CD8-positive, alpha-beta memory T cell (primary cell): ENCODE results near the gene DSCAM. TPM values are rescaled to one million over a fixed set of nuclear protein-coding genes. Genes with fewer than 3 reads are reported as not detected.

Experiments
- CTCF ChIA-PET: fragments of 350-600 bp; sonication (Branson Sonifier 250); formaldehyde crosslinking; loops from one replicate; lab custom pipeline; 2021; ENCODE audit warnings: antibody characterized with exemption; lab: Charles Lee
- POLR2A ChIA-PET: fragments of 350-600 bp; sonication (Branson Sonifier 250); formaldehyde crosslinking; loops from one replicate; lab custom pipeline; 2021; ENCODE audit warnings: antibody characterized with exemption; lab: Charles Lee
- DNase-seq, 5 donors: peaks; one replicate each; pipeline versions ENCODE4 v3.0.0 to v3.0.0-alpha.2; 2020 to 2022; ENCODE audit warnings: mixed read lengths in 1 of 5
- H3K27ac ChIP-seq: one replicate; pipeline ENCODE4 v1.7.0; 2013; ENCODE audit warnings: low read depth, mild to moderate bottlenecking, low read length, moderate library complexity
- H3K27me3 ChIP-seq: 2 replicates; pipeline ENCODE4 v1.7.0; 2013; ENCODE audit warnings: low read length, mild to moderate bottlenecking; ENCODE audit not compliant: insufficient read depth, poor library complexity, severe bottlenecking
- H3K36me3 ChIP-seq: 2 replicates; pipeline ENCODE4 v1.7.0; 2013; ENCODE audit warnings: mild to moderate bottlenecking, low read length, moderate library complexity; ENCODE audit not compliant: insufficient read depth
- H3K4me1 ChIP-seq: 2 replicates; pipeline ENCODE4 v1.7.0; 2013; ENCODE audit warnings: mild to moderate bottlenecking, low read length, moderate library complexity; ENCODE audit not compliant: insufficient read depth
- H3K4me3 ChIP-seq: 2 replicates; pipeline ENCODE4 v1.7.0; 2013; ENCODE audit warnings: mild to moderate bottlenecking, low read length
- H3K9me3 ChIP-seq: 2 replicates; pipeline ENCODE4 v1.7.0; 2013; ENCODE audit warnings: mild to moderate bottlenecking, low read length
- H3K27ac Mint-ChIP-seq, 8 donors: one replicate each; pipeline ENCODE4 v1.8.0; 2020 to 2021; ENCODE audit warnings: mixed read lengths in 8 of 8, mild to moderate bottlenecking in 6 of 8, inconsistent platforms in 3 of 8, moderate library complexity in 3 of 8
- H3K27me3 Mint-ChIP-seq, 2 donors: one replicate each; pipeline ENCODE4 v1.8.0; 2020 to 2021; ENCODE audit warnings: mixed read lengths in 2 of 2, mild to moderate bottlenecking in 1 of 2, moderate library complexity in 1 of 2
- H3K36me3 Mint-ChIP-seq, 3 donors: one replicate each; pipeline ENCODE4 v1.8.0; 2020 to 2021; ENCODE audit warnings: mixed read lengths in 3 of 3, inconsistent platforms in 1 of 3, mild to moderate bottlenecking in 1 of 3
- H3K4me1 Mint-ChIP-seq, 3 donors: one replicate each; pipeline ENCODE4 v1.8.0; 2020 to 2021; ENCODE audit warnings: mixed read lengths in 3 of 3, inconsistent platforms in 1 of 3, mild to moderate bottlenecking in 1 of 3
- H3K4me3 Mint-ChIP-seq, 7 donors: one replicate each; pipeline ENCODE4 v1.8.0; 2020 to 2021; ENCODE audit warnings: mixed read lengths in 7 of 7, mild to moderate bottlenecking in 6 of 7, moderate library complexity in 4 of 7, inconsistent platforms in 2 of 7
- H3K9me3 Mint-ChIP-seq, 5 donors: one replicate each; pipeline ENCODE4 v1.8.0; 2020 to 2022; ENCODE audit warnings: mixed read lengths in 5 of 5, mild to moderate bottlenecking in 3 of 5, moderate library complexity in 2 of 5, inconsistent platforms in 1 of 5
- polyA plus RNA-seq: library from polyadenylated mRNA; unstranded; fragments of 300-500 nt; fragmentation: Illumina TruSeq; gene quantifications from one replicate; pipeline ENCODE4 v1.2.3, GENCODE V29; 2021
- total RNA-seq, 2 experiments: library from RNA; stranded (reverse); gene quantifications; one replicate each; pipeline ENCODE4 v1.2.3, GENCODE V29; 2021

Gene DSCAM
- total and polyA plus RNA-seq, 3 experiments from 2014 or later: not detected

- Histone ChIP-seq H3K27ac (no peak overlapping the region), H3K9me3 (no peaks in the 10 kb centered on the region), H3K4me3 (no peak overlapping the region), H3K36me3 (no peaks in the 10 kb centered on the region), H3K27me3 (no peaks in the 10 kb centered on the region), H3K4me1 (no peaks in the 10 kb centered on the region)
- ChIA-PET CTCF (no interaction called here), POLR2A (no interaction called here)
- H3K9me3 Mint-ChIP-seq: peaks cover 14 to 36% (median 19%) of the 10 kb centered on the region in 5 donors
- DNase-seq: no peak
- H3K4me1 Mint-ChIP-seq: no peaks in the 10 kb centered on the region
- H3K27ac Mint-ChIP-seq: no peak overlapping the region
- H3K36me3 Mint-ChIP-seq: no peaks in the 10 kb centered on the region
- H3K4me3 Mint-ChIP-seq: no peak overlapping the region
- H3K27me3 Mint-ChIP-seq: peaks cover 0 to 3% of the 10 kb centered on the region in 2 donors
These were observed 356.6 kb downstream of the DSCAM start for GRCh38 chr21:40490408-40490807.

- DNase-seq: no peak
- Histone ChIP-seq H3K4me3 (no peak overlapping the region), H3K27me3 (no peaks in the 10 kb centered on the region), H3K9me3 (no peaks in the 10 kb centered on the region), H3K4me1 (no peaks in the 10 kb centered on the region), H3K36me3 (no peaks in the 10 kb centered on the region), H3K27ac (no peak overlapping the region)
- peaks cover 14 to 34% (median 17%) of the 10 kb centered on the region in 5 donors for H3K9me3 Mint-ChIP-seq
- CTCF ChIA-PET: no interaction called here
- peaks cover 0 to 3% of the 10 kb centered on the region in 2 donors for H3K27me3 Mint-ChIP-seq
- H3K4me1 Mint-ChIP-seq: no peaks in the 10 kb centered on the region
- no peaks in the 10 kb centered on the region for H3K36me3 Mint-ChIP-seq
- H3K4me3 Mint-ChIP-seq: no peak overlapping the region
- POLR2A ChIA-PET: no interaction called here
- H3K27ac Mint-ChIP-seq: no peak overlapping the region
These were observed 358.0 kb downstream of the DSCAM start for GRCh38 chr21:40489001-40489400.

- H3K9me3 ChIP-seq: no peaks in the 10 kb centered on the region
- no peaks in the 10 kb centered on the region for H3K36me3 Mint-ChIP-seq
- no peaks in the 10 kb centered on the region for H3K27me3 ChIP-seq
- no peak for DNase-seq
- no peaks in the 10 kb centered on the region for H3K36me3 ChIP-seq
- H3K9me3 Mint-ChIP-seq: peaks cover 0 to 8% (median 4%) of the 10 kb centered on the region in 5 donors
- H3K27ac ChIP-seq: no peak overlapping the region
- no peaks in the 10 kb centered on the region for H3K4me1 Mint-ChIP-seq
- ChIA-PET CTCF (no interaction called here), POLR2A (no interaction called here)
- no peaks in the 10 kb centered on the region for H3K4me1 ChIP-seq
- no peak overlapping the region for H3K27ac Mint-ChIP-seq
- no peak overlapping the region for H3K4me3 Mint-ChIP-seq
- no peak overlapping the region for H3K4me3 ChIP-seq
- H3K27me3 Mint-ChIP-seq: no peaks in the 10 kb centered on the region
These were observed 365.2 kb downstream of the DSCAM start for GRCh38 chr21:40481764-40482163.

GRCh38 chr21:40474513-40474912, 372.4 kb downstream of the DSCAM start:
- Histone ChIP-seq H3K4me1 (no peaks in the 10 kb centered on the region), H3K36me3 (no peaks in the 10 kb centered on the region), H3K27me3 (no peaks in the 10 kb centered on the region), H3K9me3 (no peaks in the 10 kb centered on the region), H3K4me3 (no peak overlapping the region), H3K27ac (no peak overlapping the region)
- no peak for DNase-seq
- Mint-ChIP-seq H3K4me3 (no peak overlapping the region), H3K27me3 (no peaks in the 10 kb centered on the region), H3K36me3 (no peaks in the 10 kb centered on the region), H3K9me3 (peaks cover 0 to 11% (median 3%) of the 10 kb centered on the region in 5 donors), H3K27ac (no peak overlapping the region), H3K4me1 (no peaks in the 10 kb centered on the region)
- ChIA-PET POLR2A (interaction anchor here (0.6 kb wide), 1 partner anchor 560 kb away, joined by 8 read pairs; no protein-coding TSS in a partner anchor), CTCF (no interaction called here)

GRCh38 chr21:40472013-40472412, 374.9 kb downstream of the DSCAM start:
- H3K9me3 Mint-ChIP-seq: peaks cover 0 to 12% (median 3%) of the 10 kb centered on the region in 5 donors
- H3K4me1 Mint-ChIP-seq: no peaks in the 10 kb centered on the region
- ChIA-PET POLR2A (no interaction called here), CTCF (no interaction called here)
- no peak overlapping the region for H3K27ac ChIP-seq
- no peak overlapping the region for H3K4me3 Mint-ChIP-seq
- no peak for DNase-seq
- no peaks in the 10 kb centered on the region for H3K36me3 ChIP-seq
- no peaks in the 10 kb centered on the region for H3K9me3 ChIP-seq
- no peaks in the 10 kb centered on the region for H3K36me3 Mint-ChIP-seq
- no peaks in the 10 kb centered on the region for H3K4me1 ChIP-seq
- H3K27me3 Mint-ChIP-seq: no peaks in the 10 kb centered on the region
- H3K4me3 ChIP-seq: no peak overlapping the region
- no peak overlapping the region for H3K27ac Mint-ChIP-seq
- no peaks in the 10 kb centered on the region for H3K27me3 ChIP-seq

- CTCF ChIA-PET: interaction anchor here (1.5 kb wide), 1 partner anchor 22 kb away, joined by 3 read pairs; no protein-coding TSS in a partner anchor
- Histone ChIP-seq H3K4me3 (no peak overlapping the region), H3K27me3 (no peaks in the 10 kb centered on the region), H3K36me3 (no peaks in the 10 kb centered on the region), H3K4me1 (no peaks in the 10 kb centered on the region), H3K9me3 (no peaks in the 10 kb centered on the region), H3K27ac (no peak overlapping the region)
- POLR2A ChIA-PET: no interaction called here
- Mint-ChIP-seq H3K4me3 (no peak overlapping the region), H3K27me3 (no peaks in the 10 kb centered on the region), H3K9me3 (peaks cover 4 to 15% (median 5%) of the 10 kb centered on the region in 5 donors), H3K36me3 (peaks cover 0 to 2% (median 0%) of the 10 kb centered on the region in 3 donors), H3K4me1 (no peaks in the 10 kb centered on the region), H3K27ac (no peak overlapping the region)
- DNase-seq: no peak
These were observed 375.9 kb downstream of the DSCAM start for GRCh38 chr21:40471103-40471502.

- Histone ChIP-seq H3K9me3 (no peaks in the 10 kb centered on the region), H3K4me1 (no peaks in the 10 kb centered on the region), H3K4me3 (no peak overlapping the region), H3K36me3 (no peaks in the 10 kb centered on the region), H3K27ac (no peak overlapping the region), H3K27me3 (no peaks in the 10 kb centered on the region)
- ChIA-PET POLR2A (no interaction called here), CTCF (no interaction called here)
- H3K9me3 Mint-ChIP-seq: peaks cover 0 to 15% (median 6%) of the 10 kb centered on the region in 5 donors
- no peak overlapping the region for H3K4me3 Mint-ChIP-seq
- no peak overlapping the region for H3K27ac Mint-ChIP-seq
- no peak for DNase-seq
- peaks cover 0 to 2% (median 0%) of the 10 kb centered on the region in 3 donors for H3K36me3 Mint-ChIP-seq
- H3K27me3 Mint-ChIP-seq: peaks cover 0 to 2% of the 10 kb centered on the region in 2 donors
- no peaks in the 10 kb centered on the region for H3K4me1 Mint-ChIP-seq
These were observed 380.0 kb downstream of the DSCAM start for GRCh38 chr21:40466893-40467483.

GRCh38 chr21:40465382-40465781, 381.6 kb downstream of the DSCAM start:
- no peaks in the 10 kb centered on the region for H3K4me1 ChIP-seq
- Mint-ChIP-seq H3K27me3 (peaks cover 0 to 2% of the 10 kb centered on the region in 2 donors), H3K27ac (no peak overlapping the region), H3K9me3 (peaks cover 0 to 13% (median 6%) of the 10 kb centered on the region in 5 donors), H3K4me3 (no peak overlapping the region), H3K36me3 (peaks cover 0 to 2% (median 0%) of the 10 kb centered on the region in 3 donors), H3K4me1 (no peaks in the 10 kb centered on the region)
- no peaks in the 10 kb centered on the region for H3K27me3 ChIP-seq
- no peak overlapping the region for H3K27ac ChIP-seq
- H3K4me3 ChIP-seq: no peak overlapping the region
- POLR2A ChIA-PET: no interaction called here
- no peaks in the 10 kb centered on the region for H3K9me3 ChIP-seq
- CTCF ChIA-PET: no interaction called here
- H3K36me3 ChIP-seq: no peaks in the 10 kb centered on the region
- no peak for DNase-seq
